ENCODE measurements around the gene FCSK. TPM values are rescaled to one million over a fixed set of nuclear protein-coding genes. Genes with fewer than 3 reads are reported as not detected.
"Not testable (repeated sequence)": the region's sequence is repeated elsewhere in the genome, so short reads cannot be mapped to it uniquely, and the experiment has no call there.

The FCSK gene
- polyA plus RNA-seq (10.7 and 18.0 TPM in 2 replicates), polyA minus RNA-seq (7.6 and 12.4 TPM in 2 replicates)

- Histone ChIP-seq H3K79me2 (replicated peaks; ENCODE audit: insufficient read depth, low read length) (no peaks in the 10 kb centered on the region), H3K9me2 (ENCODE audit: insufficient read depth, low read length) (no peaks in the 10 kb centered on the region), H2AFZ (ENCODE audit: low read depth, low read length) (peak within 1 kb of the TSS; percentile 97), H3K27ac (ENCODE audit: low read length) (peak within 1 kb of the TSS; percentile 92), H3K9ac (ENCODE audit: low read length) (peak within 1 kb of the TSS; percentile 95), H3K27me3 (ENCODE audit: insufficient read depth, low read depth, low read length) (no peaks in the 10 kb centered on the region), H3K9me3 (ENCODE audit: low read length) (no peaks in the 10 kb centered on the region), H3K4me3 (ENCODE audit: low read length) (peak within 1 kb of the TSS; percentile 96), H3K4me2 (ENCODE audit: low read length) (peak within 1 kb of the TSS; percentile 81), H4K20me1 (ENCODE audit: insufficient read depth) (no peaks in the 10 kb centered on the region), H3F3A (ENCODE audit: insufficient read depth, low read length, poor library complexity, severe bottlenecking) (no peaks in the 10 kb centered on the region), H3K36me3 (ENCODE audit: insufficient read depth, low read length) (no peaks in the 10 kb centered on the region)
- no peak for TF ChIP-seq EZH2 (IDR thresholded peaks at IDR 0.05; ENCODE audit: borderline replicate concordance, insufficient read depth, low read length, poor library complexity, severe bottlenecking)
- TF ChIP-seq SMC3 (conservative IDR thresholded peaks at IDR 0.05; ENCODE audit: poor library complexity): peak; percentile 59
- peak; percentile 55 for TF ChIP-seq RAD21 (conservative IDR thresholded peaks at IDR 0.05)
- TF ChIP-seq REST (IDR thresholded peaks at IDR 0.05; ENCODE audit: borderline replicate concordance): no peak
- peak; percentile 57 for TF ChIP-seq MXI1 (conservative IDR thresholded peaks at IDR 0.05; ENCODE audit: poor library complexity, severe bottlenecking)
- TF ChIP-seq EP300 (conservative IDR thresholded peaks at IDR 0.05; ENCODE audit: poor library complexity, severe bottlenecking): no peak
- no peak for TF ChIP-seq TAF1 (IDR thresholded peaks at IDR 0.05; ENCODE audit: low read depth)
- peak; percentile 33 for TF ChIP-seq POLR2AphosphoS5 (IDR thresholded peaks at IDR 0.05)
- peak; percentile 60 for TF ChIP-seq CTCF (IDR thresholded peaks at IDR 0.05; ENCODE audit: poor library complexity, severe bottlenecking)
Observed at GRCh38 chr16:70454222-70455034, at the start of gene FCSK. Gene FCSK, plus strand, starts transcription at chr16:70454595. Its CDS starts 8,596 bp downstream, at chr16:70463191.

GRCh38 chr16:70406104-70406503 is 48.3 kb upstream of the FCSK start:
- not testable (repeated sequence) for H3K79me2 ChIP-seq (replicated peaks; ENCODE audit: insufficient read depth, low read length); H3K4me3 ChIP-seq (ENCODE audit: low read length); H3K36me3 ChIP-seq (ENCODE audit: insufficient read depth, low read length); H3K27ac ChIP-seq (ENCODE audit: low read length); H4K20me1 ChIP-seq (ENCODE audit: insufficient read depth); H3K9ac ChIP-seq (ENCODE audit: low read length); H2AFZ ChIP-seq (ENCODE audit: low read depth, low read length); H3F3A ChIP-seq (ENCODE audit: insufficient read depth, low read length, poor library complexity, severe bottlenecking); H3K4me2 ChIP-seq (ENCODE audit: low read length); H3K27me3 ChIP-seq (ENCODE audit: insufficient read depth, low read depth, low read length); H3K9me2 ChIP-seq (ENCODE audit: insufficient read depth, low read length); H3K9me3 ChIP-seq (ENCODE audit: low read length)
